GM18511 (cell line): ENCODE data around the gene AFAP1L1.
"Not testable (repeated sequence)": the region's sequence is repeated elsewhere in the genome, so short reads cannot be mapped to it uniquely, and the experiment has no call there.

Experiments
- ATAC-seq: cut with Tn5 transposase; IDR thresholded peaks from one replicate; pipeline ENCODE4 v1.9.1; 2021; ENCODE audit warnings: mild to moderate bottlenecking, moderate library complexity; ENCODE audit not compliant: unreplicated experiment

The AFAP1L1 gene

GRCh38 chr5:149260761-149261160 lies 10.9 kb upstream of the AFAP1L1 start:
- no peak for ATAC-seq

- no peak for ATAC-seq
Observed at GRCh38 chr5:149261246-149261645, 10.4 kb upstream of the AFAP1L1 start.

GRCh38 chr5:149262315-149262714 lies 9.3 kb upstream of the AFAP1L1 start:
- ATAC-seq = no peak

GRCh38 chr5:149264439-149265067 lies 7.1 kb upstream of the AFAP1L1 start:
- peak; percentile 90 for ATAC-seq

GRCh38 chr5:149265068-149265465 lies 6.6 kb upstream of the AFAP1L1 start:
- no peak for ATAC-seq

- ATAC-seq = no peak
Observed at GRCh38 chr5:149265597-149265996, 6.1 kb upstream of the AFAP1L1 start.

- ATAC-seq = no peak
Observed at GRCh38 chr5:149267241-149267973, 4.3 kb upstream of the AFAP1L1 start.

GRCh38 chr5:149268928-149269557 lies 2.6 kb upstream of the AFAP1L1 start:
- ATAC-seq = no peak

- ATAC-seq = no peak
Observed at GRCh38 chr5:149271195-149271715, 404 bp upstream of the AFAP1L1 start.

- not testable (repeated sequence) for ATAC-seq
Observed at GRCh38 chr5:149272781-149273180, 1.1 kb downstream of the AFAP1L1 start.

- no peak for ATAC-seq
Observed at GRCh38 chr5:149273237-149273636, 1.6 kb downstream of the AFAP1L1 start.

GRCh38 chr5:149273950-149274349 lies 2.3 kb downstream of the AFAP1L1 start:
- ATAC-seq = no peak

GRCh38 chr5:149274939-149275338 lies 3.3 kb downstream of the AFAP1L1 start:
- ATAC-seq = no peak

- ATAC-seq = no peak
Observed at GRCh38 chr5:149277801-149278200, 6.1 kb downstream of the AFAP1L1 start.

- ATAC-seq = no peak
Observed at GRCh38 chr5:149278451-149279210, 7.0 kb downstream of the AFAP1L1 start.

GRCh38 chr5:149279661-149280060 lies 8.0 kb downstream of the AFAP1L1 start:
- ATAC-seq = no peak

GRCh38 chr5:149280124-149280523 lies 8.5 kb downstream of the AFAP1L1 start:
- no peak for ATAC-seq

- ATAC-seq = no peak
Observed at GRCh38 chr5:149280802-149281201, 9.1 kb downstream of the AFAP1L1 start.

GRCh38 chr5:149282027-149282965 lies 10.6 kb downstream of the AFAP1L1 start:
- no peak for ATAC-seq

GRCh38 chr5:149282966-149283332 lies 11.3 kb downstream of the AFAP1L1 start:
- ATAC-seq = no peak
